Brain microvascular endothelial cell (primary cell): ENCODE results near the gene CYP46A1.

ENCODE experiments used
- DNase-seq: peaks from one replicate; pipeline ENCODE4 v3.0.0-alpha.2; 2020
- H3K27ac ChIP-seq: fragments of 250-450 bp; sonication (Bioruptor Pico); 2 replicates; pipeline ENCODE4 v1.5.1; 2020; ENCODE audit warnings: mild to moderate bottlenecking, moderate library complexity
- H3K27me3 ChIP-seq: fragments of 250-450 bp; sonication (Bioruptor Pico); replicated peaks from 2 replicates; pipeline ENCODE4 v1.5.1; 2020; ENCODE audit warnings: mild to moderate bottlenecking
- H3K36me3 ChIP-seq: fragments of 250-450 bp; sonication (Bioruptor Pico); replicated peaks from 2 replicates; pipeline ENCODE4 v1.5.1; 2020; ENCODE audit warnings: mild to moderate bottlenecking
- H3K4me3 ChIP-seq: 2 replicates; pipeline ENCODE4 v1.5.1; 2011; ENCODE audit warnings: low read depth, mild to moderate bottlenecking, control low read depth, low read length, moderate library complexity
- CTCF ChIP-seq: IDR thresholded peaks from 2 replicates; pipeline ENCODE4 v1.5.1; 2011; ENCODE audit warnings: low read depth, mild to moderate bottlenecking, moderate library complexity, low read length, control low read depth, inconsistent platforms; ENCODE audit errors: missing control alignments
- in situ Hi-C: cut with HindIII; loops from 2 replicates; pipeline ENCODE4 v1.10.0; 2017; ENCODE audit warnings: low sequenced_read_pairs, low pct_ligation_motif_present

Gene CYP46A1

GRCh38 chr14:99772371-99773283 is 88.5 kb downstream of the CYP46A1 start:
- no peak for DNase-seq
- in situ Hi-C loops: no loop called here
- Histone ChIP-seq H3K27ac (no peak overlapping the region), H3K36me3 (no peaks in the 10 kb centered on the region), H3K4me3 (no peak overlapping the region), H3K27me3 (no peaks in the 10 kb centered on the region)
- TF ChIP-seq CTCF: no peak

GRCh38 chr14:99773521-99774497 is 89.7 kb downstream of the CYP46A1 start:
- no peaks in the 10 kb centered on the region for H3K27me3 ChIP-seq
- H3K4me3 ChIP-seq: no peak overlapping the region
- H3K27ac ChIP-seq: no peak overlapping the region
- no peak for DNase-seq
- no peak for TF ChIP-seq CTCF
- in situ Hi-C loops: no loop called here
- H3K36me3 ChIP-seq: no peaks in the 10 kb centered on the region

- no peak overlapping the region for H3K4me3 ChIP-seq
- H3K27ac ChIP-seq: no peak overlapping the region
- in situ Hi-C loops: no loop called here
- DNase-seq: no peak
- H3K27me3 ChIP-seq: no peaks in the 10 kb centered on the region
- no peak for TF ChIP-seq CTCF
- no peaks in the 10 kb centered on the region for H3K36me3 ChIP-seq
Observed at GRCh38 chr14:99774556-99775307, 90.6 kb downstream of the CYP46A1 start.

GRCh38 chr14:99775351-99775750 is 91.3 kb downstream of the CYP46A1 start:
- in situ Hi-C loops: no loop called here
- H3K27ac ChIP-seq: no peak overlapping the region
- DNase-seq: no peak
- no peak for TF ChIP-seq CTCF
- no peaks in the 10 kb centered on the region for H3K27me3 ChIP-seq
- no peaks in the 10 kb centered on the region for H3K36me3 ChIP-seq
- H3K4me3 ChIP-seq: no peak overlapping the region
